Ovary (tissue), 9 donors: Measurements from ENCODE around the gene DHDH. TPM values are rescaled to one million over a fixed set of nuclear protein-coding genes. Genes with fewer than 3 reads are reported as not detected.
A peak's percentile ranks its signal among the peaks of the same experiment; 100 is the strongest.

Experiments
- DNase-seq, 5 donors: peaks; one replicate each; pipeline ENCODE4 v3.0.0-alpha.2; 2019 to 2020
- H3K27ac ChIP-seq, 2 donors: fragments of 200-600 bp; one replicate each; pipeline versions ENCODE4 v1.5.1 to v1.8.0; 2019 to 2022
- H3K27me3 ChIP-seq: fragments of 200-600 bp; one replicate; pipeline ENCODE4 v1.8.0; 2022
- H3K36me3 ChIP-seq: fragments of 200-600 bp; sonication (generic); one replicate; pipeline ENCODE4 v1.5.1; 2019
- H3K4me1 ChIP-seq: one replicate; pipeline ENCODE4 v1.8.1; 2013; ENCODE audit warnings: mild to moderate bottlenecking, moderate library complexity; ENCODE audit not compliant: insufficient read depth
- H3K4me3 ChIP-seq: fragments of 200-600 bp; sonication (generic); one replicate; pipeline ENCODE4 v1.5.1; 2017
- H3K9me3 ChIP-seq, 2 donors: fragments of 200-600 bp in 1 of 2; sonication (generic) in 1 of 2; one replicate each; pipeline versions ENCODE4 v1.5.1 to v1.8.1; 2013 to 2019; ENCODE audit warnings: mild to moderate bottlenecking in 1 of 2, moderate library complexity in 1 of 2
- CTCF ChIP-seq, 3 donors: fragments of 450-650 bp in 2 of 3; fragments of 200-600 bp in 1 of 3; IDR thresholded peaks; one replicate each; pipeline versions ENCODE4 v1.5.1 to v1.8.0; 2016 to 2022; ENCODE audit warnings: antibody characterized with exemption in 3 of 3, mild to moderate bottlenecking in 1 of 3
- EP300 ChIP-seq: sonication (generic); formaldehyde crosslinking; IDR thresholded peaks from one replicate; pipeline ENCODE4 v1.6.1; 2017; ENCODE audit warnings: antibody characterized with exemption
- POLR2A ChIP-seq: fragments of 450-650 bp; IDR thresholded peaks from one replicate; pipeline ENCODE4 v1.6.1; 2017; ENCODE audit warnings: antibody characterized with exemption, mild to moderate bottlenecking, moderate library complexity
- WGBS, 3 donors: extraction: QIAGEN DNeasy Blood & Tissue Kit in 1 of 3; methylation state at CpG; one replicate each; pipeline versions ENCODE4 v1.1.5 to v1.1.7; 2013 to 2017; 5-methylcytosine and 5-hydroxymethylcytosine counted together
- intact Hi-C, 4 donors: fragments of 100-400 bp; cut with DNase I; formaldehyde crosslinking; loops; one replicate each; pipeline versions ENCODE4 v1.11.0 to v1.15.1; 2022 to 2023
- polyA plus RNA-seq, 2 donors: library from polyadenylated mRNA; stranded (reverse); fragments of 200-250 nt in 1 of 2; fragments of 350-450 nt in 1 of 2; fragmentation: Illumina TruSeq in 1 of 2; extraction: RNeasy Lipid Tissue Mini Kit (QIAGEN cat#74804) in 1 of 2; gene quantifications; one replicate each; pipeline ENCODE4 v1.2.3, GENCODE V29; 2013 to 2014
- total RNA-seq, 7 donors: library from RNA; depleted of rRNA in 2 of 7; stranded (reverse); fragments of >200 nt in 2 of 7; fragmentation: NEBNext Ultra II Directional in 3 of 7; extraction: Animal tissue kit (Norgen Biotek cat#: 25700) in 3 of 7; gene quantifications; one replicate each; pipeline versions ENCODE4 v1.1.0 to v1.2.4, GENCODE V29; 2016 to 2023
- donor health status: DM: no; HTN: no; CAD: no; lungs with moderate emphysema.
- donor health status: DM: no; HTN: no; CAD: no.
- donor health status: Bipolar disorder and iron deficiency.
- donor health status: DM: yes; HTN: yes; CAD: no.
- donor health status: DM: no; HTN: no; CAD: no.
- donor health status: DM: yes; HTN: yes; CAD: no.

Gene DHDH
- total and polyA plus RNA-seq, 9 donors = 0.28 to 0.78 (median 0.67) TPM; not detected in 4

GRCh38 chr19:48961673-48962028 lies 28.2 kb downstream of the DHDH start:
- H3K4me1 ChIP-seq = peaks cover 8% of the 10 kb centered on the region
- peak overlapping the region in 1 of 2 donors; percentile 25 for H3K27ac ChIP-seq

GRCh38 chr19:48962029-48962848 lies 28.7 kb downstream of the DHDH start:
- Histone ChIP-seq H3K27me3 (no peaks in the 10 kb centered on the region), H3K9me3 (no peaks in the 10 kb centered on the region), H3K27ac (peak overlapping the region; percentile 25 to 88), H3K4me3 (no peak overlapping the region), H3K36me3 (no peaks in the 10 kb centered on the region), H3K4me1 (peaks cover 10% of the 10 kb centered on the region)
- WGBS, 3 donors = 70 to 72% (median 71%) methylated on average over 22 of the region's 22 CpGs
- DNase-seq = peak in 3 of 5 donors; percentile 43 to 53 (median 45)
- TF ChIP-seq EP300 = no peak
- no peak for TF ChIP-seq CTCF (IDR thresholded peaks at IDR 0.05)
- no peak for TF ChIP-seq POLR2A
- intact Hi-C loops = loop anchor here in 3 of 4 donors (2.0 to 10.0 kb wide), 4 partner anchors 57 to 167 kb away; partner anchors contain the start of genes NUCB1 (in 2 of the 3) and PPP1R15A (in 1 of the 3)

More at GRCh38 chr19:48961673-48962028, 28.2 kb downstream of the DHDH start:
- TF ChIP-seq EP300 (no peak), CTCF (IDR thresholded peaks at IDR 0.05) (no peak), POLR2A (no peak)
- no peaks in the 10 kb centered on the region for H3K27me3 ChIP-seq
- H3K4me3 ChIP-seq = no peak overlapping the region
- no peaks in the 10 kb centered on the region for H3K36me3 ChIP-seq
- intact Hi-C loops = loop anchor here in 3 of 4 donors (2.0 to 10.0 kb wide), 4 partner anchors 57 to 167 kb away; partner anchors contain the start of genes NUCB1 (in 2 of the 3) and PPP1R15A (in 1 of the 3)
- H3K9me3 ChIP-seq = no peaks in the 10 kb centered on the region
- DNase-seq = no peak
- 76 to 86% (median 86%) methylated on average over 12 of the region's 12 CpGs for WGBS, 3 donors

GRCh38 chr19:48962849-48963165 lies 29.3 kb downstream of the DHDH start:
- Histone ChIP-seq H3K4me1 (peaks cover 10% of the 10 kb centered on the region), H3K4me3 (no peak overlapping the region), H3K9me3 (no peaks in the 10 kb centered on the region), H3K36me3 (no peaks in the 10 kb centered on the region), H3K27me3 (no peaks in the 10 kb centered on the region), H3K27ac (peak overlapping the region; percentile 87 to 88)
- no peak for DNase-seq
- TF ChIP-seq EP300 = no peak
- TF ChIP-seq POLR2A = no peak
- WGBS, 3 donors = 63 to 70% (median 70%) methylated on average over 7 of the region's 7 CpGs
- intact Hi-C loops = loop anchor here in 3 of 4 donors (2.0 to 10.0 kb wide), 4 partner anchors 58 to 168 kb away; partner anchors contain the start of genes NUCB1 (in 2 of the 3) and PPP1R15A (in 1 of the 3)

- Histone ChIP-seq H3K36me3 (no peaks in the 10 kb centered on the region), H3K4me3 (peak overlapping the region; percentile 30), H3K4me1 (peaks cover 10% of the 10 kb centered on the region), H3K9me3 (no peaks in the 10 kb centered on the region), H3K27me3 (no peaks in the 10 kb centered on the region), H3K27ac (peak overlapping the region; percentile 87 to 88)
- 17 to 22% (median 22%) methylated on average over 28 of the region's 28 CpGs for WGBS, 3 donors
- DNase-seq = peak; percentile 83 to 87 (median 86)
- TF ChIP-seq POLR2A (peak; percentile 59), EP300 (no peak)
- intact Hi-C loops = loop anchor here in 3 of 4 donors (2.0 to 10.0 kb wide), 4 partner anchors 59 to 169 kb away; partner anchors contain the start of genes NUCB1 (in 2 of the 3) and PPP1R15A (in 1 of the 3)
These were observed 30.1 kb downstream of the DHDH start for GRCh38 chr19:48963371-48964204.
